SU-DHL-6 (cell line): ENCODE data around the gene MXD3.

Experiments used
- H2AFZ ChIP-seq: fragments of 200-600 bp; sonication (generic); 2 replicates; pipeline ENCODE4 v1.6.1; 2014; ENCODE audit warnings: low read depth, mild to moderate bottlenecking, moderate library complexity, mixed read lengths, antibody characterized with exemption, low read length; ENCODE audit not compliant: severe bottlenecking
- H3F3A ChIP-seq: fragments of 200-600 bp; shearing (Covaris generic); 2 replicates; pipeline ENCODE4 v1.6.0; 2016; ENCODE audit warnings: antibody characterized with exemption, mild to moderate bottlenecking; ENCODE audit not compliant: insufficient read depth
- H3K27ac ChIP-seq: fragments of 200-600 bp; sonication (generic); 2 replicates; pipeline ENCODE4 v1.5.1; 2016; ENCODE audit warnings: low read depth, mild to moderate bottlenecking, low read length, moderate library complexity, mixed read lengths
- H3K27me3 ChIP-seq: fragments of 200-600 bp; sonication (generic), shearing (Covaris generic); 2 replicates; pipeline ENCODE4 v1.6.0; 2014; ENCODE audit warnings: mild to moderate bottlenecking, low read length
- H3K36me3 ChIP-seq: fragments of 200-600 bp; sonication (generic); 2 replicates; pipeline ENCODE4 v1.6.1; 2014; ENCODE audit warnings: mild to moderate bottlenecking, low read length, mixed read lengths
- H3K4me2 ChIP-seq: fragments of 300-600, 200-600 bp; shearing (Covaris generic), sonication (generic); 2 replicates; pipeline ENCODE4 v1.6.0; 2014; ENCODE audit warnings: low read length, low read depth, mild to moderate bottlenecking; ENCODE audit not compliant: poor library complexity, severe bottlenecking
- H3K4me3 ChIP-seq: fragments of 200-600 bp; sonication (generic); 2 replicates; pipeline ENCODE4 v1.5.1; 2014; ENCODE audit warnings: antibody characterized with exemption, low read length, mild to moderate bottlenecking, mixed read lengths; ENCODE audit not compliant: insufficient read depth, poor library complexity, severe bottlenecking
- H3K79me2 ChIP-seq: fragments of 200-600 bp; sonication (generic); 2 replicates; pipeline ENCODE4 v1.6.1; 2014; ENCODE audit warnings: mild to moderate bottlenecking, low read length, moderate library complexity; ENCODE audit not compliant: insufficient read depth
- H3K9ac ChIP-seq: fragments of 200-600 bp; sonication (generic); 2 replicates; pipeline ENCODE4 v1.7.0; 2014; ENCODE audit warnings: mild to moderate bottlenecking, low read length
- H3K9me2 ChIP-seq: fragments of 200-600 bp; sonication (generic); replicated peaks from 2 replicates; pipeline ENCODE4 v1.6.1; 2014; ENCODE audit warnings: low read length; ENCODE audit not compliant: insufficient read depth
- H3K9me3 ChIP-seq: fragments of 200-600 bp; sonication (generic); 2 replicates; pipeline ENCODE4 v1.6.1; 2014; ENCODE audit warnings: low read length, mixed read lengths; ENCODE audit not compliant: insufficient read depth
- H4K20me1 ChIP-seq: fragments of 200-600 bp; sonication (generic); 2 replicates; pipeline ENCODE4 v1.6.1; 2014; ENCODE audit warnings: low read depth, mild to moderate bottlenecking, antibody characterized with exemption, low read length, moderate library complexity, mixed read lengths
- CTCF ChIP-seq: fragments of 200-600 bp; sonication (generic); IDR thresholded peaks from one replicate; pipeline ENCODE4 v1.5.1; 2017; ENCODE audit warnings: antibody characterized with exemption, mild to moderate bottlenecking, low read length, moderate library complexity; ENCODE audit not compliant: insufficient read depth, poor library complexity, severe bottlenecking
- EZH2phosphoT487 ChIP-seq: fragments of 200-600 bp; sonication (generic), shearing (Covaris generic); conservative IDR thresholded peaks from 2 replicates; pipeline ENCODE4 v1.6.1; 2018; ENCODE audit warnings: mild to moderate bottlenecking, antibody characterized with exemption, low read length, moderate library complexity, mixed read lengths

MXD3 gene

DNA sequence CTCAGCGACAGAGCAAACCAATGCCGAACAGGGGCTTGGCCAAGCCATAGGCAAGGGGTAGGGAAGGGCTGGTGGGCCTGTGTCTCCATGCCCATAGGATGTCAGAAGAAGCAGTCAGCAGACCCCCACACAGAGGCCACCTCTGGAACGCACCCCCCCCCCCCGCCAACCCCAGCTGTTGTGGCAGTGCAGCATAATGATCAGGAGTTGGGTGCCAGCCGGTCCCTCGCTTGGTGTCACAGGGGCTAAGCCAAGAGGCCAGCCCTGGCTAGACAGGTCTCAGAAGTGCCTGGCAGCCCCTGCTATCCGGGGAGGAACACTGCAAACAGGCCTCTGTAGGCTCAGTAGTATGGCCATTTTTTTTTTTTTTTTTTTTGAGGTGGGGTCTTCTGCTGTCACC is 3.7 kb upstream of the MXD3 start:
- no peak for TF ChIP-seq CTCF
- Histone ChIP-seq H3K9me2 (no peaks in the 10 kb centered on the region), H3K9ac (no peak overlapping the region), H3F3A (peaks cover 14% of the 10 kb centered on the region), H3K27ac (no peak overlapping the region), H3K4me3 (no peak overlapping the region), H3K27me3 (no peaks in the 10 kb centered on the region), H4K20me1 (0 out of 2 replicates have a peak, but pooled peaks cover 2% of the 10 kb centered on the region), H3K9me3 (peaks cover 7% of the 10 kb centered on the region; the same call in 1 of the 2 replicates), H2AFZ (no peak overlapping the region), H3K79me2 (no peaks in the 10 kb centered on the region), H3K36me3 (no peaks in the 10 kb centered on the region), H3K4me2 (no peak overlapping the region)

DNA sequence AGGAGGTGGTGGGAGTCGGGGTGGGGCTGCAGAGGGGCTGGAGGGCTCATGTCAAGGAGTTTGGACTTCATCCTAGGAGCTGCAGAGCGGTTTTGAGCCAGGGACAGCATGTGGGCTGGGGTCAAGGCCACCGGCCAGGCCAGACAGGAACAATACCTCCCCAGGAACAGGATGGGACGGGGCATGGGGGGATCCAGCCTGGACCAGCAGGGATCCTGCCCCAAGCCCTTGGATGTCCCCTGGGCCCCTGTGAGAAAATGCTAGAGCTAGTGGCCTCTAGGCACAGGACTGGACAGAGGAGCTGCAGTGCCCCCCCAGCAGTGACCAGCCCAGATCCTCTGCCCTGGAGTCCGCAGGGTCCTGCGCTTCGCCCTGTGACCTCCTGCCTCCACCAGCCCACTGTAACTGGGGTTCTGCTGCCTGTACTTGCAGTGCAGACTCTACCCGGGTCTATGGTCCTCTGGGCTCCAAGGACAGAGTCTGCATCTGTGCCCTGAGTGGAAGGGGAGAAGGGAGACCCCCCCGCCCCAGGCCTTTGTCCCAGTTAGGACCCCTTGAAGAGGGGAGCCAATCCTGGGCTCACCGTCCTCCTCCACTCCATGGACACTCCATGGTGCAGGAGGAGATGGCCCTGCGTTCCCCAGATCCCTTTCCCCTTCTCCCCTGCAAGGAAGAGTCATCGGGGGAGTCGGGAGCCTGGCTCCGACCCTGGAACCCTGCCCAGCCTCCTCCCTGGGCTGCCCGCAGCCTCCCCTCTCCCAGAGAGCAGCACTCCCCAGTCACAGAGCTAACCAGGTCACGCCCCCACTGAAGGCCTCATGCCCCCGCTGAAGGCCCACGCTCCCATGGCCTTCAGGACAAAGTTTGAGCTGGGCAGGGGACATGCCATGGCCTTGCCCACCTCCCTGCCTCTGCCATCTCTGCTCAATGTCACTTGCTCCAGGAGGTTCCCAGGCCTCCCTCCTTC is 3.0 kb upstream of the MXD3 start:
- TF ChIP-seq CTCF = no peak
- TF ChIP-seq EZH2phosphoT487 = no peak
- Histone ChIP-seq H2AFZ (no peak overlapping the region), H3K9ac (no peak overlapping the region), H4K20me1 (peaks cover 6% of the 10 kb centered on the region; the same call in 1 of the 2 replicates), H3K9me2 (no peaks in the 10 kb centered on the region), H3K4me3 (no peak overlapping the region), H3K4me2 (no peak overlapping the region), H3K9me3 (peaks cover 6% of the 10 kb centered on the region; the same call in 1 of the 2 replicates), H3K27me3 (no peaks in the 10 kb centered on the region), H3K27ac (no peak overlapping the region), H3K36me3 (no peaks in the 10 kb centered on the region), H3F3A (peaks cover 22% of the 10 kb centered on the region), H3K79me2 (no peaks in the 10 kb centered on the region)

DNA sequence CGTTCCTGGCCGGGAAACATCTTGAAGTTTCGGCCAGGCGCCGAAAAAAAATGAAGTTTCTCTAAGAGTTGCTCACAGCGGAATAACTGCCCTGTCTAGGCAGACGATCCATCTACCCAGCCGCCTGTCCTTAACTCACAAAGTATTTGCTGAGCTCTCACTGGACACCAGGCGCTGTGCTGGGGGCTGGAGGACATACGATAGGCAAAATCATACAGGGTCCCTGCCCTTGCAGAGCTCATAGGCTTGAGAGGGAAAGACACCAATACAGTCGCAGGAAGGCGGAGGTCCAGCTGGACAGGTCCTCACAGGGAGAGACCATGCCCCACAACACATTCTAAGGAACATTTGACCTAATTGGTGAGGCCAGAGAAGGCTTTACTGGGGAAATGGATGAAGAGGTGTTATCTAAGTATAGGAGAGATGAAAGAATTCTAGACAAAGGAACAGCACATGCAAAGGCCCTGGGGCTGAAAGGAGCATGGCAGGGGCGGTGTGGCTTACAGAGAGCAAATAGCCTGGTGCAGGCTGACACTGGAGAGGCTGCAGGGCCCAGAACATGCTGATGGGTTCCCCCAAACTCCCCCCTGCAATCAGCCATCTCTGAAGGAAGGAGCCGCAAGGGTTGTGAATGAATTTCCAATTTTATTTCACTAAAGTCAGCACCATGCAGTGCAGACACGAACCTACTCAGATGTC is 2.0 kb upstream of the MXD3 start:
- no peak overlapping the region for H3K27ac ChIP-seq
- H3K4me3 ChIP-seq = no peak overlapping the region
- peaks cover 26% of the 10 kb centered on the region for H3F3A ChIP-seq
- no peak overlapping the region for H3K9ac ChIP-seq
- TF ChIP-seq EZH2phosphoT487 (no peak), CTCF (no peak)
- H3K36me3 ChIP-seq = no peaks in the 10 kb centered on the region
- peaks cover 6% of the 10 kb centered on the region; the same call in 1 of the 2 replicates for H4K20me1 ChIP-seq
- no peaks in the 10 kb centered on the region for H3K9me3 ChIP-seq
- H3K27me3 ChIP-seq = no peaks in the 10 kb centered on the region
- no peak overlapping the region for H2AFZ ChIP-seq
- no peak overlapping the region for H3K4me2 ChIP-seq
- H3K79me2 ChIP-seq = no peaks in the 10 kb centered on the region
- no peaks in the 10 kb centered on the region for H3K9me2 ChIP-seq
